Smooth muscle cell of the brain vasculature (primary cell): ENCODE results near the gene USP2.
"Not testable (repeated sequence)": the region's sequence is repeated elsewhere in the genome, so short reads cannot be mapped to it uniquely, and the experiment has no call there.

Experiments used
- DNase-seq: peaks from one replicate; pipeline ENCODE4 v3.0.0-alpha.2; 2012; ENCODE audit warnings: low read depth, low spot score

The USP2 gene

DNA sequence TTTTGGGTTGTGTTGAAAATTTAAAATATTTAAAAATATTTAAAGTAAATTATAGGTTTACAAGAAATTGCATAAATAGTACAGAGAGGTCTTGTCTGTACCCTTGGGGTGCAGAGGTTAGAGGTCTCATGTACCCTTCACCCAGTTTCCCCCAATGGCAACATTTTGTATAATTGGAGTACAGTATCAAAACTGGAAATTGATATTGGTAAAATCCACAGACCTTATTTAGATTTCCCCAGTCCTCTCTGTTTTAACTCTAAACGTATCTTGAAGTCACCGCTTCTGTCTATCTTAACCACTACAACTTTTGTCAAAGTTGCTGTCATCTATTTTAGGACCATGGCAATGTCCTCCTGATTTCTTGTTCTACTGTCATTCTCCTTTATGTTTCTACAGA is 30.6 kb upstream of the USP2 start:
- DNase-seq, result no peak

DNA sequence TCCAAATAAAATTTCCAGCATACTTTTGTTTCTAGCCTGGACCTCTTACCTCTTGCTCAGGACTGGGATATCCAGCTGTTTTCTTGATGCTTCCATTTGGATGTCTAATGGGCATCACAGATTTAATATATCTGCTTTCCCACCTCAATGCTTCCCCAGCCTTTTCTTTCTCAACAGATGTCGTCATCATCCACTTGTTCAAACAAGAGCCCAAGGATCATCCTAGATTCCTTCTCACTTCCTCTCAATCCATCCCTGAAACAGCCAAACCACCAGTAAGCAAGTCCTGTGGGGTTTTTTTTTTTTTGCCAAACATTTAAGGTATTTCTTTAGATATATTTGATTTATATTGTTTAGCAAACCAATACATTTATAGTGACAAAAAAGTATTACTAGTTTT is 29.0 kb upstream of the USP2 start:
- DNase-seq, result no peak

DNA sequence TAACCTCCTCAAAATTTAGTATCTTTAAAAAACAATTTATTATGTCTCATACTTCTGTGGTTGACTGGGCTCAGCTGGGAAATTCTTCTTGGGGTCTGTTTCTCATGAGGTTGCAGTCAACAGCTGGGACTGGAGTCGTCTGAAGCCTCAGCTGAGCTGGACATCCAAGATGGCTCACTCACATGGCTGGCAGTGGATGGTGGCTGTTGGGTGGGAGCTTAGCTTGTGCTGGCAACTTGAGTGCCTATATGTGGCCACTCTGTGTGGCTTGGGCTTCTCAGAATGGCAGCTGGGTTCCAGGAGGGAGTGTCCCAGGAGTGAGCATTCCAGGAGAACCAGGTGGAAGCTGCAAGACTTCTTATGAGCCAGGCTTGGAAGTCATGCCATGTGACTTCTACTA is 28.2 kb upstream of the USP2 start:
- DNase-seq, result no peak

DNA sequence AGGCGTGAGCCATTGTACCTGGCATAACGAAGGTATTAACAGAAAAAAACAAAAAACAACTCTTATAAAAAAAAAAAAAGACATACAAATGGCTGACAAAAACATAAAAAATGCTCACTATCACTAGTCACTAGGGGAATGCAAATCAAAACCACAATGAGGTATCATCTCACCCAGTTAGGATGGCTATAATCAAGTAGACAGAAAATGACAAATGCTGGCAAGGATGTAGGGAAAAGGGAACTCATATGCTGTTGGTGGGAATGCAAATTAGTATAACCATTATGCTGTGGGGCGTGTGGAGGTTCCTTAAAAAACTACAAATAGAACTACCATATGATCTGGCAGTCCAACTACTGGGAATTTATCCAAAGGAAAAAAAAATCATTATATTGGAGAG is 24.5 kb upstream of the USP2 start:
- no peak for DNase-seq

DNA sequence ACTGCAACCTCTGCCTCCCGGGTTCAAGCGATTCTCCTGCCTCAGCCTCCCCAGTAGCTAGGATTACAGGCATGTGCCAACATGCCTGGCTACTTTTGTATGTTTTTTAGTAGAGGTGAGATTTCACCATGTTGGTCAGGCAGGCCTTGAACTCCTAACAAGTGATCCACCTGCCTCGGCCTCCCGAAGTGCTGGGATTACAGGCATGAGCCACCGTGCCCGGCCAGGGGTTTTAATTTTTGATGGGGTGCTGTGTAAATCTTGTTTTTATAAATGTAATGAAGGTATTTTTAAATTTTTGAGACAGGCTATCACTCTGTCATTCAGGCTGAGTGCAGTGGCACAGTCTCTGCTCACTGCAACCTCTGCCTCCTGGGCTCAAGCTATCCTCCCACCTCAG is 24.0 kb upstream of the USP2 start:
- DNase-seq, result not testable (repeated sequence)

DNA sequence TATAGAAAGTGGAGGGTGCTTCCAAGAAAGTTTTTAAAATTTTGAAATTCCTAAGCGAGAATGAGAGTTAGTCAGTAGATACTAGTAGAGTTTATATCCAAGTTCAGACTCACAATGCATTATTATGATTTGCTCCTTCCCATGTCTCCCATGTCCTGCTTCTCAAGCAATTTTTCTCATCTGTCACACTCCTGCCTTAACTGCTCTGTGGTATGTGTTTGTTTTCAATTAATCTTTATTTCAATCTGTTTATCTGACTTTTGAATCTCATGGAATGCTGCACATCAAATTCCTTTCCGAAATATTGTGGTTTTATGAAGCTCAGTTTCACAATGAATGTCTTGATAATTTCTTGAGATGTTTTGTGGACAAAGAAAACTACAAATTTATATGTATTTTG is 23.4 kb upstream of the USP2 start:
- DNase-seq, result no peak

DNA sequence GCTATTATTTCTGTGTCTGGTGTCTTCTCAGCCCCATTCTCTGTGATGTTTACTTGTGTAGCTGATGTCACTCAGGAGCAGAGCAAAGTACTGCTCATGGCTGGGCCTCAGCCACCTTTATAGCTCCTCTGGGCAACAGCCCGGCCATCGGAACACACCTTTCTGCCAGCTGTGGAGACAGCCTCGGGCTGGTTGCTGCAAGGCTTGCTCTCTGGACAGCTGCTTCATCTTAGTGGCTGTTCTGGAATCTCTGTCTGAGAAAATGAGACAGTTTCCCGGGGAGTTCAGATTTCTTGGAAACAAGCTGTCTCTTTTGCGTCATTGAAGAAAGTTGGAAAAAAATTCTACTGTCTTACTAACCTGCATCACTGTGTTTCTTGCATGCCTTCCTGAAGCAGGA is 21.5 kb upstream of the USP2 start:
- no peak for DNase-seq

DNA sequence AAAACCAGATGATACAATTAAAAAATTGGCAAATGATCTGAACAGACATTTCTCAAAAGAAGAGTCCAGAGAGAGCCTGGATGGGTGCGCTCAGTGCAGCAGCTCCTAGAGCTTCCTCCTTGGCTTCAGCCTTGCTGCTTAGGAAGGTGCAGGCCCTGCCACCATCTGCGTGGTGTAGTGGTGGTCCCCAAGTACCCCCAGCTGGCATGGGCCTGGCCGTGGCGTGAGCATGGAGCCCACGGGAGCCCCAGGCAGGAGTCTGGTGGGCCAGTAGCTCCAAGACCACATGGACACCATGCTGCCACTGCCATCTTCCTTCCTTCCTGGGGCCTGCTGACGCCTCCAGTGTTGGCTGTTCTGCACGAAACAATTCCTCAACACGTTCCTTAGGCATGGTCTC is 21.0 kb upstream of the USP2 start:
- no peak for DNase-seq

DNA sequence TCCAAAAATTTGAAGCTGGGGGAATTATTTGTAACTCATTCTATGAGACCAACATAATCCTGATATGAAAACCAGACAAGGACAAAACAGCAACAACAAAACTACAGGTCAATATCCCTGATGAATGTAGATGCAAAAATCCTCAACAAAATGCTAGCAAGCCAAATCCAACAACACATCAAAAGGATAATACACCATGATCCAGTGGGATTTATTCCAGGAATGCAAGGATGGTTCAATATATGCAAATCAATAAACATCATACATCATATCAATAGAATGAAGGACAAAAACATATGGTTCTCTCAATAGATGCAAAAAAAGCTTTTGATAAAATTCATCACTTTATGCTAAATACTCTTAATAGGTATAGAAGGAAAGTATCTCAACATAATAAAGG is 19.4 kb upstream of the USP2 start:
- no peak for DNase-seq

DNA sequence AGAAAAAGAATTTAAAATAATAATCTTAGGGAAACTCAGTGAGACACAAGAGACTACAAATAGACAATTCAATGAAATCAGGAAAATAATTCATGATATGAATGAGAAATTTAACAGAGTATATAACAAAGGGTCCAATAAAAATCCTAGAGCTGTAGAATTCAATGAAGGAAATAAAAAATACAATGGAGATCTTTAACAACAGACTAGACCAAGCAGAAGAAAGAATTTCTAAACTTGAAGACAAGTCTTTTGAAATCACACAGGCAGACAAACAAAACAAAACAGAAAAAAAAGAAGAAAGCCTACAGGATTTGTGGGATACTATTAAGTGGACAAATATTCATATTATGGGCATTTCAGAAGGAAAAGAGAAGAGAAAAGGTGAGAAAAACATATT is 16.2 kb upstream of the USP2 start:
- no peak for DNase-seq

DNA sequence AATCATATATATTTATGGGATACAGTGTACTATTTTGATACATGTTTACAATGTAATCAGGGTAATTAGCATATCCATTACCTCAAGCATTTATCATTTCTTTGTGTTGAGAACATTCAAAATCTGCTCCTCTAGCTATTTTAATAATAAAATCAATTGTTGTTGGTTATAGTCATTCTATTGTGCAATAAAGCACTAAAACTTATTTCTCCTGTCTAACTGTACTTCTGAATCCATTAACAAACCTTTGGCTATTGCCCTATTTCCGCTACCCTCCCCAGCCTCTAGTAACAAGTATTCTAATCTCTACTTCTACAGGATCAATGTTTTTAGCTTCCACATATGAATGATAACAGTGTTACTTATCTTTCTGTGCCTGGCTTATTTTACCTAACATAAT is 15.3 kb upstream of the USP2 start:
- DNase-seq, result no peak

DNA sequence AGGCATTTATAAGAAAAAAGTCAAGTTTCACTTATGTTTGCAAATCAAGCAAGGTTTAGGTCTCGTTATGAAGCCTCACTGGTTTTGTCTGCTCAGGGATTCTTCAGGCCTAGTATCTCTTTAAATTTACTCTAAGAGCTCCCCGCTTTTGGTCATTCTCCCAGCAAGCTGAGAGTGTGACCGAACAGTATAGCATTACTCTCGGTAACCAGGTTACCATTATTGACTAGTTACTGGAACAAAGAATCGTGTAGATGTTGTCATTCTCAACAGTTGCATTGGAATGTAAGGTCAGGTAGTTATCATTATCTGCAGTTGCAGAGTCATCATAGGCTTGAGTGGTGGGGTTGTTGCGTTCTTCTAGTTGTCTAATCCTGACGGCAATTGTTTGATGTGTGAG is 9.8 kb upstream of the USP2 start:
- DNase-seq, result no peak

DNA sequence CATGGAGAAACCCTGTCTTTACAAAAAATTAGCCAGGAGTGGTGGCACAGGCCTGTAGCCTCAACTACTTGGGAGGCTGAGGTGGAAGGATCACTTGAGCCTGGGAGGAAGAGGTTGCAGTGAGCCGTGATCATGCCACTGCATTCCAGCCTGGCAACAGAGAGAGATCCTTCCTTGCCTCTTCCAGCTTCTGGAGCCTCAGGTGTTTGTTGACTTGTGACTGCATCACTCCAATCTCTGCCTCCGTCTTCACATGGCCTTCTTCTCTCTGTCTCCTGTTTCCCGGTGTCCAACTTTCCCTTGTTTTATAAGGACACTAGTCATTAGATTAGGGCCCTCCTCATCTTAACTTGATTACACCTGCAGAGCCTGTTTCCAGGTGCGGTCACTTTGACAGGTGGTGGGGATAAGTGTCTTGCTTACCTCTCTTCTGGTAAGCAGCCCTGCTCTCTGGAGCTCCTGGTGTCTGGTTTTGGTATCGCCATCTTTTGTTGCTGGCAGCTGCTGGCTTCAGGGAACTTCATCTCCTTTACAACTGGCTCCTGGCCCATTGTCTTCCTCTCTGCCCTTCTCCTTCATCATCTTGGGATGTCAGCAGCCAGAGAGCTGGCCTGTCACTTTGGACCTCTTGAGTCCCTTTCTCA is 8.2 kb upstream of the USP2 start:
- DNase-seq, result no peak

DNA sequence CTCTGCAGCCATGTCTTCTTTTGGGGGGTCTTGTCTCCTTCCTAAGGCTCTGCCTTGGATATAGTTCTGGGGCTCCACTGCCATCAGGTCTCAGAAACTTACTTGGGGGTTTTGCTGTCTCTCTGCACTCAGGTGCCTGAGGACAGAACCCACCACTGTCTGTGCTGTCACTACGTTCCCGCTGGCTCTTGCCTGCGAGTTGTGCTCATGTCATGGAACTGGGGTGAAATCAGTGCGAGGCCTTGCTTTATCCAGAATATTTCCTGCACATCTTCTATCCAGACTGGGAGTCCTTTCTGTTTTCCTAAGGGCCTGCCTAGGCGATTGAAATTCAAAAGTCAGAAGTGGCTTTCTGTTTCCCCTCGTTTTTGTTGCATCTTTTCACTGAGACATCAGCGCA is 6.6 kb upstream of the USP2 start:
- DNase-seq, result no peak

DNA sequence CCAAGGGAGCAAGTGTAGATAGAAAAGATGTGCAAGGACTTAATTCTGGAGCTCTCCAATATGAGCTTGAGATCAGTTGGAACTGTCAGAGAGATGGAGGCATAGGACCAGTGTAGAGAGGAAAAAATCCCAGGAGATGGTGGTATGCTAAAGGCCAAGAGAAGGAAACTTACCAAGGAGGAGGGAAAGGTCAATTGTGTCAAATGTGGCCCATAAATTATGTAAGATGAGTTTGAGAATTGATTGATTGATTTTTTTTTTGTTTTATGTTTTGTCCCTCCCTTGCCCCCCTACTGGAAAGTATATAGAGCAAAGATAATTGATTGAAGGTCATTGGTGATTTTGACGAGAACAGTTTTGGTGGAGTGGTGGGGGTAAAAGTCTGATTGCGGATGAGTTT is 2.8 kb upstream of the USP2 start:
- no peak for DNase-seq

DNA sequence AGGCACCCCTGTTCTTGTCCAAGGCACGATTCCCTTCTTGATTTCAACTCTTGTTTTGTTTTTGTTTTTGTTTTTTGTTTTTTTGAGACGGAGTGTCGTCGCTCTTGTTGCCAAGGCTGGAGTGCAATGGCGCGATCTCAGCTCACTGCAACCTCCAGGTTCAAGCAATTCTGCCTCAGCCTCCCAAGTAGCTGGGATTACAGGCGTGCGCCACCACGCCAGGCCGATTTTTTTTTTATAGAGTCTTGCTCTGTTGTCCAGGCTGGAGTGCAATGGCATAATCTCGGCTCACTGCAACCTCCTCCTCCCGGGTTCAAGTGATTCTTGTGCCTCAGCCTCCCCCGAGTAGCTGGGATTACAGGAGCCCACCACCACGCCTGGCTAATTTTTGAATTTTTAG is 1.0 kb upstream of the USP2 start:
- DNase-seq, result not testable (repeated sequence)

DNA sequence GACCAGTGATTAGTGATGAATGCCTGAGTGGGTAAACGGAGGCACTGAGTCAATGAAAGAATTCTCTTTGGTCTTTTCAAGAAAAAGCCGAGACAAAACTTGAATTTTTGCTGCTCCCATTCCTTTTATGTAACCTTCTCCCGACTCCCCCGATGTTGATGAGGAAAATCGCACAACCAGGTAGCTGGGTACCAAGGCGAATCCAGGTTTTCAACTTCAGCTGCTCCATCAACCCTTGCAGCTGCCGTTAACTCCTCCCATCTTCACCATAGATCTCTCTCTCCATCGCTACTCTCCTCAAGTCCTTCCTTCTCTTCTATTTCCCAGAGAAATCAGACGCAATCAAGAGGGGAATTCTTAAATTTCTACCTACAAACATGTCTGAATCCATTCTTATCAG is 611 bp upstream of the USP2 start:
- no peak for DNase-seq

DNA sequence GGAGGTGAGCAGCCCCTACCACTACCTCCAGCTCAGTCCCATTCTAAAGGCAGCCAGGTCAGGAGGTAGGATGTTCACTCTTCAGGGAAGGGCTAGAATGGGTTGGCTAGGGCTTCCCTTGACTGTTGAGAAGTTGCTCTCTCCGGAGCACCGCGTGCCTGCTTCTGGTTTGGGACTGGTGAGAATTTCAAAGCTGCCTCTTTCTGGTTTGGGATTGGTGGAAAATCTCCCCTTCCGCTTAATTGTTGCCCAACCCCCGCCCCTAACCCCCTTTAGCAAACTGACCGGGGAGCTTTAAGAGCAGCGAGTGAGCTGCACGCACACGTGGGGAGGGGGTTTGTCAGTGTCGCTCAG is 686 bp downstream of the USP2 start:
- no peak for DNase-seq

DNA sequence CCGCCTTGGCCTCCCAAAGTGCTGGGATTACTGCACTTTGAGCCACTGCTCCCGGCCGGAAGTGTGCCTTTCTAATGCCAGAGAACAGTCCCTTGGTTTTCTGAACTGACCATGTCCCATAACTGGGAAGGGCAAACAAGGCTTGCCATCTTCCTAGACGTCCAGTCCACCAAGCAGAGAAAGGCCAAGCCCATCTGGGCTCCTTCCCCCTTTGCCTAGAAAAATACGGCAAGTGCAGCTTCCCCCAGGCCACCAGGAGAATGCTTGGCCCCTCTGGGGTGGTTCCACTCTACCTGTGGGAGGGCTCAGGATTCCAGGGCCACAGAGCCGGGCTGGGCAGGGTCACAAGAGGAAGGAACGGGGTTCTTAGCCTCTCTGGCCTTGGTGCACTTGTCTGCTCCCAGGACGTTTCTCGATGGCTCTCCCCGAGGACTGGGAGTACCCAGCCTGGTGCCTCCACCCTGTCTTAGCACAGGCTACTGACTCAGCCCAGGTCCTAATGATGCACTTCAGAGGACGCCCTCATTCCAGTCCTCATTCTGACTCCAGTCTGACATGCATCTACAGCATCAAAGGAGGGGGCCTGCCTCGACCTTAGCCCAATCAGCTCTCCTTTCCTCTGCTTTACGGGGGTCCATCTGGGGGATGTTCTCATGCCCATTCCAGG is 1.2 kb downstream of the USP2 start:
- no peak for DNase-seq

DNA sequence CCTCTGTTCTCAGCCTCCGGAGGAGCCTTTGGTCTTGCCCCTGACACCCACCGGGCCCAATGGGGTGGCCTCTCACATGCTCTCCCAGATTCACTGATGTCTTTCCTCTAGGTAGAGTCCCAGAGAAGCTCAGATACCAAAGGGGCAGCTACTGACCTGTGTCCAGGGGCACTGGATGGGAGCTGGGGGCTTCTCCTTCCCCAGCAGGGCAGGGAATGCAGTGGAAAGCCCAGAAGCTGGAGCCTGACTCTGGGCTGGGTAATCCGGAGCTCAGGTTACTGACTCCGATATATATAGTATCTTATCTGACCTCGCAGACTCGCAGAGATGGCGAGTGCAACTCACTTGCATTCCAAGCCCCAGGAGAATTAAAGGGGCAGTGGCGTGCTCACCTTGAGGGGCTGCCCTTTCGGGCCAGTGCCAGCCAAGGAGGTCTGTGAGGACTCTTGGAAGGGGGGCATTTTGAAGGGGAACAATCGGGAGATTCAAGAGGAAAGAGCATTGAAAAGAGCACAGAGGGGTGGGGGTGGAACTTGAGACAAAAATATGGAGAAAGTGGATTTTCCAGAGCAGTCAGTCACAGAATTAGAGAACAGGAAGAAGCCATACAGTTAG is 2.5 kb downstream of the USP2 start:
- no peak for DNase-seq

DNA sequence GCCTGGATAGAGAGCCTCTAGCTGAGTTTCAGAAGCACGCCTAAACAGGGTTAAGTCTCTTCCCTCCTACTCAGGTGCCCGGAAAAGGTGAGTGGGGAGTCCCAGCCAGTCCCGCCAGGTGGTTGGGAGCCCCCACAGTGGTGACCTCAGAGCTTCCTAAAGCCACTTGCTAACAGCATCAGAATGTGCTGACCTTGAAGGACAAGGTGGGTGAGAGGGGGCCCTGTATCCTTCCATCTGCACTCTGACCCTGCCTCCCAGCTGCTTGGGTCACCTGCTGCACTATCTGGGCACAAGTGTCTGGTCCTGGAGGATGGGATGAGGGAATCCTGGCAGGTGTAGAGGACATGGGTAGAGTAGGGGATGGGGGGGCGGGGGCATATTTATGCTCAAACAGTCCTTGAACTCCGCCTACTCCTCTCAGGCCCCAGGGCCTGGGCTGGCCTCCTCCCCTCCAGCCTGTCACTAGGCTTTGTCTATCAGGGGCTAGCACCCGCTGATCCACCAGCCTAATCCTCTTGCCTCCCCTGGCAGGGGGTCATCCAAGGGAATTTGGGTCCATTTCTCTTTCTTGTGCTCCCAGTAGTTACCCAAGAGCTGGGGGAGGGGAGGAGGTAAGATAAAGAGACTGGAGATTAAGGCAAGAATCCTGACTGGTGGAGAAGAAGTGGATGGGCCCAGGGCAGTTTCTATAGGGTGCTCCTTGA is 3.4 kb downstream of the USP2 start:
- DNase-seq, result no peak

DNA sequence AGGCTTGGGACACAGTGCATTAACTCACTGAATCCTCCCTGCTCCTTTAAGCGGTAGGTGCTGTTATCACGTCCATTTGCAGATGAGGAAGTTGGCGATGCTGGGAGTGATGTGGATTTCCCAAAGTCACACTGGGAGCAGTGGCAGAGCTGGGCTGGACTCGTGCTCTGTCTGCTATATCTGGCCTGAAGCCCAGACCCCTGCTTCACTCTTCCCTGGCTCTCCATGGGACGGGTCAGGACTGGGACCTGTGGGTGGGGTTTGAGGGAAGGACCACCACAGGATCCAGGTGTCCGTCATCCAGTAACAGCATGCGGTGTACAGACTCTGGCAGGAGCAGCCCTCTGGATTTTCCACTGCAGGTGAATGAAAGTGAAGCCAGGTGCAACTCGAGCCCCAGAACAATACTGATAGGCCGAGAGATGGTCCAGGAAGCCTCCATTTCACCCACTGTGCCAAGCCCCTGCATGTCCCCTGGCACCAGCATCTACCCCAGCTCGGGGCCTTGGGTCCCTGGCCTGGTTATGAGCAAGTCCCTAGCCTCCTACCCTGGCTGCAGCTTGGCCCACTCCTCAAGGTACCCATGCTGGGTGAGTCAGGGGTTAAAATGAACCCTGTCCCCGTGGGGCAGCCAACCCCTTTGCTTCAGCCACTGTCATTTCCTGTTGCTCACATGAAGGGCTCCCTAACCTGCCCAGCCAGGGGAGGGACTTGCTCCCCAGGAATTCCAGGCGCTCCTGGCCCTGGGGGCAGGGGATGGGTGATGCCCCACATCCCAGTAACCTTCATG is 4.2 kb downstream of the USP2 start:
- DNase-seq, result no peak
